ENCODE data around the gene SSH2.

GRCh38 chr17:29793501-29793900 lies 136.5 kb downstream of the SSH2 start:
- TF ChIP-seq POLR2A (IDR thresholded peaks at IDR 0.05; ENCODE audit: low read length): no peak
- no peak for TF ChIP-seq GATA1 (IDR thresholded peaks at IDR 0.05; ENCODE audit: low read depth, low read length)
